Activated gamma-delta T cell (primary cell): ENCODE results near the gene TEX14.
"Not testable (repeated sequence)": the region's sequence is repeated elsewhere in the genome, so short reads cannot be mapped to it uniquely, and the experiment has no call there.

Source experiments
- DNase-seq: peaks from one replicate; lab custom pipeline; 2025; lab: John Stamatoyannopoulos, UW
- total RNA-seq, 2 donors: gene quantifications; one replicate each; lab custom pipeline; 2026; lab: John Stamatoyannopoulos, UW

TEX14 gene
- total RNA-seq: 0.87 to 2.5 reads per million in 2 donors

DNA sequence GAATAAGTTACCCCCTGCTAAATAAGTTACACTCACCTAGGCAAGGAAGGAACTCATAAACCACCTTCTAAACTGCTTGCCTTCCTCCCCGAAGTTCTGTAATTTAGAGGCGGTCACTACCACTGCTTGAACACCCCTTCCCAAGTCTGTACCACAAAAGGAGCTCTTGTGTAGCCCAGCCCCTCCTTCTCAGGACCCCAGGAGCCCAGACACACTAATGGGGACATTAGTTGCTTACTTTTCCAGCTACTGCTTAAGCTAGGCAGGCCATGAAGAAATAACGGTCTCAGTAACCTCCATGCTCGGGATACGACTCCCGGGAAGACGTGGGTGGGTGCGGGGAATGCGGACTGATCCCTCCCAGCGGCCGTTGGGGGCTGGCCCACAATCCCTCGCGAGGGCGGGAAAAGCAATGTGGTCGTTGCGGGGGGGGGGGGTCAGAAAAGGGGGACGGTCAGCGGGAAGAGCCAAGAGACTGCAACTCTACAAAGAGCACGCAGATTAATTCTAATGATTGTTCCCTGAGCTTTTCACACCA is at the start of gene TEX14:
TSS of gene TEX14 (minus strand) at position 345 of the 538 bp plus-strand sequence. CDS start 40,044 bp downstream, outside the sequence.
- DNase-seq: no peak

DNA sequence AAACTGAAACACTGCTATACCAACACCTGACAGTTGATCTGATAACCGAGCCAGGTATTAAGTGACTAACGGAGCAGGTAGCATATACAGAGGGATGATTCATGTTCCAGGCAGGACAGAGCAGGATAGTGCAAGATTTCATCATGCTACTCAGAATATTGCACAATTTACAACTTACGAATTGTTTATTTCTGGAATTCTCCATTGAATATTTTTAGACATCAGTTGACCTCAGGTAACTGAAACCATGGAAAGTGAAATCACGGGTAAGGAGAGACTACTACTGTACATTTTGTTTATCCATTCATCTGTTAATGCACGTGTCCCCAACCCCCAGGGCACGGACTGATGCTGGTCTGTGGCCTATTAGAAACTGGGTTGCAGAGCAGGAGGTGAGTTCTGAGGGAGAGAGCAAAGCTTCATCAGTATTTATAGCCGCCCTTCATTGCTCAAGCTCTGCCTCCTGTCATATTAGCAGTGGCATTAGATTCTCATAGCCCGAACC is 49.3 kb upstream of the TEX14 start:
- no peak for DNase-seq

GRCh38 chr17:58734811-58735210 is 43.0 kb upstream of the TEX14 start:
- no peak for DNase-seq

DNA sequence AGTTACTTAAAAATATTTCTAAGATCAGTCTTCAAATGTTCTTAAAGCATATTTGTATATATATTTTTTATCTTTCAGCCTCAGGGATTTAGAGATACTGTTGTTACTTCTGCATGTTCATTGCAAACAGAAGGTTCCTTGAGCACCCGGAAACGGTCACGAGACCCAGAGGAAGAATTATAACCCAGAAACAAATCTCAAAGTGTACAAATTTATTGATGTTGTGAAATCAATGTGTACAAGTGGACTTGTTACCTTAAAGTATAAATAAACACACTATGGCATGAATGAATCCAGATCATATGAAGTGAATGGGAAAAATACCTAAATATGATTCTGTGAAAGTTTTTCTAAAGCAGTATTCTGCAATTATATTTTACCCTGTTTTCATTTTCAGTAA is 42.2 kb upstream of the TEX14 start:
- DNase-seq: no peak

DNA sequence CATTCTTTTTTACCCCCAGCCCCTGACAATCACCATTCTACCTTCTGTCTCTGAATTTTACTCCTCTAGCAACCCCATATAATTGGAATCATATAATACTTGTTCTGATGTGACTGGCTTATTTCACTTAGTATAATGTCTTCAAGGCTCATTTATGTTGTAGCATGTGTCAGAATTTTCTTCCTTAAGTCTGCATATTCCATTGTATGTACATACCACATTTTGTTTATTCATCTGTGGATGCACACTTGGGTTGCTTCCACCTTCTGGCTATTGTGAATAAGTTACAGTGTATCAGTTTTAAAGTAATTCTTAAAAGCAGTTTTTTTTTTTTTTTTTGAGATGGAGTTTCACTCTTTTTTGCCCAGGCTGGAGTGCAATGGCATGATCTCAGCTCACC is 39.1 kb upstream of the TEX14 start:
- DNase-seq: no peak

- DNase-seq: no peak
Observed at GRCh38 chr17:58728798-58729197, 37.0 kb upstream of the TEX14 start.

GRCh38 chr17:58722696-58723095 is 30.9 kb upstream of the TEX14 start:
- DNase-seq: no peak

GRCh38 chr17:58722274-58722673 is 30.4 kb upstream of the TEX14 start:
- no peak for DNase-seq

DNA sequence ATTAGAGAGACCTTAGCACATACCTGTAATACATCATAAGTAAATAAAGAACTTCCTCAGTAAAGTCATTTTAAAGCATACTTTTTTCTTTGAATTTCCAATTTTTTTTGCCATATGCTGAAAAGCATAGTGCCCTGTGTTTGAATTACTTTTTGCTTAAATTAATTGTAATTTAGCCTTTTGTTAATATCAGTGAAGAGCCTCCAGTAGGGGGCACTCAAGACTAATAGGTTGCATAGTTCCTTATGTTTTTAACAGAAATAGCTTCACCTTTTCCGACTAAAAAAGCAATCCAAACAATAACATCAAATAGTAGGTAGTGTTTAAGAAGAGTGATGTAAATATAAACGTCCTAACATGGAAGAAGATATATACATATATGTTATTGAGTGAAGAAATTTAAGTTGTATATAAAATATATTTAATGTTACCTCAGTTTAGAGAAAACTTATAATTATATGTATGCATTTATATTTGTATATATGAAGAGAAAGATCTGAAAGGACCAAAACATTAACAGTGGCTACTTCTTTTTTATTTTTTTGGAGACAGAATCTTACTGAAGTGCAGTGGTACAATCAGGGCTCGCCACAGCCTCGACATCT is 19.2 kb upstream of the TEX14 start:
- no peak for DNase-seq

GRCh38 chr17:58706351-58707140 is 14.7 kb upstream of the TEX14 start:
- DNase-seq: no peak

DNA sequence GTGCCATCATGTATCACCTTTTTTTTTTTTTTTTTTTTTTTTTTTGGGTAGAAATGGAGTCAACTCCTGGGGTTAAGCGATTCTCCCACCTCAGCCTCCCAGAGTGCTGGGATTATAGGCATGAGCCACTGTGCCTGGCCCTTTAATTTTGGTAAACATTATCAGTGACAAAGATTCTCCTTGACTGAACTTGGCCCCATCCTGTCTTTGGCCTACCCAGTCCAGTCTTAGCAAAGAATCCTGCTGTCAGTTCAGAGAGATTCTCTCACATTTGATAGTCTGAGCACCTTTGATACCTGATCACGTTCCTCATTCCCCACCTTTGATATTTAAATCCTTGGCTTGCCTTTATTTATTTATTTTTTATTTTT is 12.1 kb upstream of the TEX14 start:
- no peak for DNase-seq

GRCh38 chr17:58703137-58703915 is 11.5 kb upstream of the TEX14 start:
- no peak for DNase-seq

DNA sequence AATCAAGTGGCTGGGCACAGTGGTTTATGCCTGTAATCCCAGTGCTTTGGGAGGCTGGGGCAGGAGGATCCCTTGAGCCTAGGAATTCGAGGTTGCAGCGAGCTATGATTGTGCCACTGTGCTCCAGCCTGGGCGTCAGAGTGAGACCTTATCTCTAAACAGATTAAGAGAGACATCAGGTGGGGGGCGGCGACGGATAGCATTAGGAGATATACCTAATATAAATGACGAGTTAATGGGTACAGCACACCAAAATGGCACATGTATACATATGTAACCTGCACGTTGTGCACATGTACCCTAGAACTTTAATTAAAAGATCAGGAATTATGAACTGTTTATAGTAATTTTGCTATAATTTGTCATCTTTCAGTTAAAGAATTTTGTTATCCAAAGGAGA is 10.9 kb upstream of the TEX14 start:
- no peak for DNase-seq

GRCh38 chr17:58702045-58702476 is 10.2 kb upstream of the TEX14 start:
- DNase-seq: no peak

DNA sequence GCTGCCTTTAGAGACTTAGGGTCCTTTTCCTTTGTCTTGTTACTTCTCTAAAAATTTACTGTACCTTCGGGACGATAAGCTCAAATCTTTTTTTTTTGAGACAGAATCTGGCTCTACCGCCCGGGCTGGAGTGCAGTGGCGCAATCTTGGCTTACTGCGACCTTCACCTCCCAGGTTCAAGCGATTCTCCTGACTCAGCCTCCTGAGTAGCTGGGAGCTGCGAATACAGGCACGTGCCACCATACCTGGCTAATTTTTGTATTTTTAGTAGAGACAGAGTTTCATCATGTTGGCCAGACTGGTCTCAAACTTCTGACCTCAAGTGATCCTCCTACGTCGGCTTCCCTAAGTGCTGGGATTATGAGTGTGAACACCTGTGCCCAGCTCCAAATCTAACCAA is 7.9 kb upstream of the TEX14 start:
- DNase-seq: no peak

- no peak for DNase-seq
Observed at GRCh38 chr17:58694826-58695225, 3.0 kb upstream of the TEX14 start.

- no peak for DNase-seq
Observed at GRCh38 chr17:58694302-58694701, 2.5 kb upstream of the TEX14 start.

GRCh38 chr17:58693751-58694150 is 1.9 kb upstream of the TEX14 start:
- no peak for DNase-seq

- DNase-seq: no peak
Observed at GRCh38 chr17:58693208-58693607, 1.4 kb upstream of the TEX14 start.

- DNase-seq: peak; percentile 72
Observed at GRCh38 chr17:58692239-58693055, 602 bp upstream of the TEX14 start, which contains the start of gene RAD51C. Gene RAD51C, plus strand, starts transcription at chr17:58692602. Its CDS starts 42 bp downstream, at chr17:58692644.

GRCh38 chr17:58690033-58690432 is 1.8 kb downstream of the TEX14 start:
- DNase-seq: not testable (repeated sequence)
